ENCODE data around the gene CDK14.

The CDK14 gene

GRCh38 chr7:90689260-90689659, 93.1 kb downstream of the CDK14 start:
- no peak for DNase-seq

- DNase-seq: no peak
Observed at GRCh38 chr7:90690159-90690858, 94.2 kb downstream of the CDK14 start.

GRCh38 chr7:90692396-90692795, 96.3 kb downstream of the CDK14 start:
- no peak for DNase-seq

GRCh38 chr7:90692947-90693346, 96.8 kb downstream of the CDK14 start:
- DNase-seq: no peak

- no peak for DNase-seq
Observed at GRCh38 chr7:90693939-90694338, 97.8 kb downstream of the CDK14 start.

GRCh38 chr7:90698616-90699015, 102.5 kb downstream of the CDK14 start:
- DNase-seq: no peak

- DNase-seq: no peak
Observed at GRCh38 chr7:90701021-90701420, 104.9 kb downstream of the CDK14 start.

GRCh38 chr7:90701771-90702170, 105.7 kb downstream of the CDK14 start:
- DNase-seq: no peak

GRCh38 chr7:90705391-90706071, 109.4 kb downstream of the CDK14 start:
- no peak for DNase-seq

- DNase-seq: no peak
Observed at GRCh38 chr7:90706072-90706716, 110.1 kb downstream of the CDK14 start.

GRCh38 chr7:90708841-90709317, 112.8 kb downstream of the CDK14 start:
- peak; percentile 22 for DNase-seq

GRCh38 chr7:90709501-90710465, 113.7 kb downstream of the CDK14 start:
- no peak for DNase-seq

- no peak for DNase-seq
Observed at GRCh38 chr7:90710466-90710850, 114.3 kb downstream of the CDK14 start.

- no peak for DNase-seq
Observed at GRCh38 chr7:90713628-90714027, 117.5 kb downstream of the CDK14 start.

GRCh38 chr7:90715067-90715466, 118.9 kb downstream of the CDK14 start:
- no peak for DNase-seq

- DNase-seq: no peak
Observed at GRCh38 chr7:90717296-90718060, 121.4 kb downstream of the CDK14 start.

GRCh38 chr7:90719155-90719554, 123.0 kb downstream of the CDK14 start:
- DNase-seq: no peak

- DNase-seq: no peak
Observed at GRCh38 chr7:90720984-90721760, 125.1 kb downstream of the CDK14 start.

GRCh38 chr7:90721869-90722431, 125.8 kb downstream of the CDK14 start:
- no peak for DNase-seq

GRCh38 chr7:90723233-90723632, 127.1 kb downstream of the CDK14 start:
- no peak for DNase-seq

- no peak for DNase-seq
Observed at GRCh38 chr7:90723866-90724265, 127.7 kb downstream of the CDK14 start.

Measured in activated CD4-positive, alpha-beta T cell treated with anti-CD3 and anti-CD28 coated beads, Interleukin-2, amount 50 U/mL, for 16 hours (primary cell).